ENCODE measurements around the gene ZNG1F.
"Not testable (repeated sequence)": the region's sequence is repeated elsewhere in the genome, so short reads cannot be mapped to it uniquely, and the experiment has no call there.

GRCh38 chr9:41234811-41235805, 46.0 kb upstream of the ZNG1F start:
- TF ChIP-seq, protein P1, sequence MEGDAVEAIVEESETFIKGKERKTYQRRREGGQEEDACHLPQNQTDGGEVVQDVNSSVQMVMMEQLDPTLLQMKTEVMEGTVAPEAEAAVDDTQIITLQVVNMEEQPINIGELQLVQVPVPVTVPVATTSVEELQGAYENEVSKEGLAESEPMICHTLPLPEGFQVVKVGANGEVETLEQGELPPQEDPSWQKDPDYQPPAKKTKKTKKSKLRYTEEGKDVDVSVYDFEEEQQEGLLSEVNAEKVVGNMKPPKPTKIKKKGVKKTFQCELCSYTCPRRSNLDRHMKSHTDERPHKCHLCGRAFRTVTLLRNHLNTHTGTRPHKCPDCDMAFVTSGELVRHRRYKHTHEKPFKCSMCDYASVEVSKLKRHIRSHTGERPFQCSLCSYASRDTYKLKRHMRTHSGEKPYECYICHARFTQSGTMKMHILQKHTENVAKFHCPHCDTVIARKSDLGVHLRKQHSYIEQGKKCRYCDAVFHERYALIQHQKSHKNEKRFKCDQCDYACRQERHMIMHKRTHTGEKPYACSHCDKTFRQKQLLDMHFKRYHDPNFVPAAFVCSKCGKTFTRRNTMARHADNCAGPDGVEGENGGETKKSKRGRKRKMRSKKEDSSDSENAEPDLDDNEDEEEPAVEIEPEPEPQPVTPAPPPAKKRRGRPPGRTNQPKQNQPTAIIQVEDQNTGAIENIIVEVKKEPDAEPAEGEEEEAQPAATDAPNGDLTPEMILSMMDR (IDR thresholded peaks at IDR 0.05; ENCODE audit: insufficient read depth, low read depth, low read length): not testable (repeated sequence)
- TF ChIP-seq EZH2 (IDR thresholded peaks at IDR 0.05; ENCODE audit: insufficient read depth, low read length): not testable (repeated sequence)

Data from astrocyte (in vitro differentiated cells and primary cell).